CD14-positive monocyte (primary cell): Measurements from ENCODE around the gene TFG. TPM values are rescaled to one million over a fixed set of nuclear protein-coding genes. Genes with fewer than 3 reads are reported as not detected.

Experiments
- DNase-seq, 3 donors: peaks; one replicate each; pipeline ENCODE4 v3.0.0-alpha.2; 2011 to 2022
- H2AFZ ChIP-seq: 2 replicates; pipeline ENCODE4 v1.6.0; 2012; ENCODE audit warnings: mild to moderate bottlenecking, low read depth, low read length, inconsistent platforms; ENCODE audit not compliant: insufficient read depth, poor library complexity, severe bottlenecking
- H3K27ac ChIP-seq, 2 donors: 1 replicate in 1 of 2; 2 replicates in 1 of 2; pipeline ENCODE4 v1.5.1; 2012 to 2013; ENCODE audit warnings: low read length in 2 of 2, control low read depth in 1 of 2, inconsistent platforms in 1 of 2, low read depth in 1 of 2, mild to moderate bottlenecking in 1 of 2
- H3K27me3 ChIP-seq, 2 donors: one replicate each; pipeline versions ENCODE4 v1.6.0 to v1.6.1; 2011 to 2013; ENCODE audit warnings: low read length in 2 of 2; ENCODE audit not compliant: control insufficient read depth in 2 of 2, insufficient read depth in 2 of 2
- H3K36me3 ChIP-seq, 2 donors: replicated peaks in 1 of 2; 1 replicate in 1 of 2; 2 replicates in 1 of 2; pipeline versions ENCODE4 v1.5.1 to v1.6.1; 2012 to 2013; ENCODE audit warnings: low read length in 2 of 2, control low read depth in 1 of 2, inconsistent platforms in 1 of 2, mild to moderate bottlenecking in 1 of 2; ENCODE audit not compliant: insufficient read depth in 2 of 2, control insufficient read depth in 1 of 2
- H3K4me1 ChIP-seq, 2 donors: 1 replicate in 1 of 2; 2 replicates in 1 of 2; pipeline versions ENCODE4 v1.5.1 to v1.6.1; 2012 to 2013; ENCODE audit warnings: low read length in 2 of 2, control low read depth in 1 of 2, inconsistent platforms in 1 of 2, mild to moderate bottlenecking in 1 of 2, moderate library complexity in 1 of 2; ENCODE audit not compliant: insufficient read depth in 2 of 2, control insufficient read depth in 1 of 2
- H3K4me2 ChIP-seq: replicated peaks from 2 replicates; pipeline ENCODE3; 2012; ENCODE audit warnings: low read length, moderate library complexity, mild to moderate bottlenecking; ENCODE audit not compliant: poor library complexity, severe bottlenecking; ENCODE audit errors: extremely low read depth
- H3K4me3 ChIP-seq, 3 experiments: fragments of 200-600 bp in 1 of 3; sonication (generic) in 1 of 3; replicated peaks in 1 of 3; 1 replicate in 2 of 3; 2 replicates in 1 of 3; pipeline ENCODE4 v1.5.1; 2011 to 2013; ENCODE audit warnings: low read length in 3 of 3, mild to moderate bottlenecking in 3 of 3, control low read depth in 2 of 3, low read depth in 2 of 3, inconsistent platforms in 1 of 3, moderate library complexity in 1 of 3
- H3K79me2 ChIP-seq: 2 replicates; pipeline ENCODE4 v1.6.0; 2012; ENCODE audit warnings: mild to moderate bottlenecking, control low read depth, inconsistent platforms, low read length, moderate library complexity; ENCODE audit not compliant: insufficient read depth
- H3K9ac ChIP-seq: 2 replicates; pipeline ENCODE4 v1.6.0; 2017; ENCODE audit warnings: low read length, mild to moderate bottlenecking; ENCODE audit not compliant: insufficient read depth, poor library complexity, severe bottlenecking
- H3K9me3 ChIP-seq, 2 donors: replicated peaks in 1 of 2; 1 replicate in 1 of 2; 2 replicates in 1 of 2; pipeline versions ENCODE4 v1.5.1 to v1.6.1; 2012 to 2013; ENCODE audit warnings: low read length in 2 of 2, control low read depth in 1 of 2; ENCODE audit not compliant: control insufficient read depth in 1 of 2, insufficient read depth in 1 of 2
- H4K20me1 ChIP-seq: 2 replicates; pipeline ENCODE4 v1.6.0; 2012; ENCODE audit warnings: mild to moderate bottlenecking, low read length, control low read depth, moderate library complexity; ENCODE audit not compliant: insufficient read depth
- H3K27ac Mint-ChIP-seq, 7 donors: one replicate each; pipeline ENCODE4 v1.8.0; 2020; ENCODE audit warnings: mild to moderate bottlenecking in 7 of 7, mixed read lengths in 7 of 7, moderate library complexity in 6 of 7, inconsistent platforms in 2 of 7
- H3K27me3 Mint-ChIP-seq, 3 donors: one replicate each; pipeline ENCODE4 v1.8.0; 2021 to 2022; ENCODE audit warnings: low read depth in 3 of 3, mild to moderate bottlenecking in 3 of 3, mixed read lengths in 3 of 3, moderate library complexity in 3 of 3, inconsistent platforms in 1 of 3
- H3K36me3 Mint-ChIP-seq, 2 donors: one replicate each; pipeline ENCODE4 v1.8.0; 2020; ENCODE audit warnings: mixed read lengths in 2 of 2, inconsistent platforms in 1 of 2, mild to moderate bottlenecking in 1 of 2
- H3K4me1 Mint-ChIP-seq: one replicate; pipeline ENCODE4 v1.8.0; 2020; ENCODE audit warnings: mild to moderate bottlenecking, mixed read lengths
- H3K4me3 Mint-ChIP-seq, 2 donors: one replicate each; pipeline ENCODE4 v1.8.0; 2020; ENCODE audit warnings: mild to moderate bottlenecking in 2 of 2, mixed read lengths in 2 of 2, moderate library complexity in 1 of 2
- H3K9me3 Mint-ChIP-seq, 7 donors: one replicate each; pipeline ENCODE4 v1.8.0; 2020 to 2022; ENCODE audit warnings: mixed read lengths in 7 of 7, mild to moderate bottlenecking in 6 of 7, moderate library complexity in 6 of 7, inconsistent platforms in 2 of 7
- CTCF ChIP-seq: fragments of 200-600 bp; IDR thresholded peaks from one replicate; pipeline ENCODE4 v1.8.0; 2022; ENCODE audit warnings: antibody characterized with exemption, mild to moderate bottlenecking
- WGBS: methylation state at CpG from one replicate; pipeline ENCODE4 v1.1.5; 2013; ENCODE audit warnings: missing lambda C conversion rate; ENCODE audit not compliant: insufficient coverage; 5-methylcytosine and 5-hydroxymethylcytosine counted together
- intact Hi-C, 2 donors: fragments of 100-400 bp; cut with micrococcal nuclease; formaldehyde crosslinking; loops; one replicate each; pipeline versions ENCODE4 v1.15.0 to v1.15.1; 2023
- polyA plus RNA-seq, 3 donors: library from polyadenylated mRNA; depleted of rRNA in 1 of 3; unstranded in 2 of 3; stranded (reverse) in 1 of 3; fragments of 300-500 nt in 2 of 3; fragments of >200 nt in 1 of 3; fragmentation: Illumina TruSeq in 2 of 3; gene quantifications; 1 replicate in 2 of 3; 2 replicates in 1 of 3; pipeline ENCODE4 v1.2.3, GENCODE V29; 2012 to 2021

Gene TFG
- polyA plus RNA-seq, 3 donors, result 37.9 to 51.2 (median 44.8) TPM

- Mint-ChIP-seq H3K4me1 (no peaks in the 10 kb centered on the region), H3K36me3 (peaks cover 74 to 78% of the 10 kb centered on the region in 2 donors), H3K9me3 (no peaks in the 10 kb centered on the region), H3K4me3 (no peak overlapping the region), H3K27ac (peak overlapping the region in 1 of 7 donors; percentile 50), H3K27me3 (no peaks in the 10 kb centered on the region)
- H3K9ac ChIP-seq, result no peak overlapping the region
- H3K27ac ChIP-seq, result no peak overlapping the region
- H2AFZ ChIP-seq, result no peak overlapping the region
- no peaks in the 10 kb centered on the region for H3K4me1 ChIP-seq
- DNase-seq, result no peak
- H4K20me1 ChIP-seq, result no peaks in the 10 kb centered on the region
- no peaks in the 10 kb centered on the region for H3K27me3 ChIP-seq
- WGBS, result 95% methylated on average over 3 of the region's 3 CpGs
- H3K4me2 ChIP-seq, result no peak overlapping the region
- H3K9me3 ChIP-seq, result no peaks in the 10 kb centered on the region
- peaks cover 86 to 99% of the 10 kb centered on the region in 2 donors for H3K36me3 ChIP-seq
- no peak for TF ChIP-seq CTCF
- no peaks in the 10 kb centered on the region for H3K79me2 ChIP-seq
- H3K4me3 ChIP-seq, result no peak overlapping the region
- intact Hi-C loops, result no loop called here
Measured at GRCh38 chr3:100746092-100746491, 36.8 kb downstream of the TFG start.

GRCh38 chr3:100748220-100748619 lies 38.9 kb downstream of the TFG start:
- Mint-ChIP-seq H3K27ac (peak overlapping the region in 2 of 7 donors; percentile 25 to 74), H3K4me1 (no peaks in the 10 kb centered on the region), H3K4me3 (no peak overlapping the region), H3K9me3 (no peaks in the 10 kb centered on the region), H3K36me3 (peaks cover 75 to 82% of the 10 kb centered on the region in 2 donors), H3K27me3 (no peaks in the 10 kb centered on the region)
- intact Hi-C loops, result no loop called here
- Histone ChIP-seq H3K9me3 (no peaks in the 10 kb centered on the region), H3K27ac (no peak overlapping the region), H2AFZ (no peak overlapping the region), H3K27me3 (no peaks in the 10 kb centered on the region), H3K36me3 (peaks cover 87 to 100% of the 10 kb centered on the region in 2 donors), H3K4me1 (no peaks in the 10 kb centered on the region), H3K9ac (no peak overlapping the region), H3K4me3 (no peak overlapping the region), H3K4me2 (no peak overlapping the region), H4K20me1 (no peaks in the 10 kb centered on the region), H3K79me2 (no peaks in the 10 kb centered on the region)
- 100% methylated on average over 2 of the region's 6 CpGs for WGBS
- TF ChIP-seq CTCF, result no peak
- DNase-seq, result no peak
